Tibial artery (tissue), 4 donors: Measurements from ENCODE around the gene IGSF23.

ENCODE experiments used
- DNase-seq, 2 donors: peaks; one replicate each; pipeline ENCODE4 v3.0.0-alpha.2; 2019
- H3K27ac ChIP-seq, 2 donors: fragments of 200-600 bp; sonication (generic) in 1 of 2; 1 replicate in 1 of 2; 2 replicates in 1 of 2; pipeline ENCODE4 v1.5.1; 2018 to 2019; ENCODE audit warnings: mild to moderate bottlenecking in 1 of 2
- H3K27me3 ChIP-seq, 2 donors: fragments of 200-600 bp; sonication (generic) in 1 of 2; one replicate each; pipeline versions ENCODE4 v1.5.1 to v1.6.0; 2016 to 2019
- H3K36me3 ChIP-seq, 3 donors: fragments of 200-600 bp; sonication (generic) in 2 of 3; one replicate each; pipeline ENCODE4 v1.5.1; 2016 to 2019; ENCODE audit warnings: mild to moderate bottlenecking in 2 of 3
- H3K4me1 ChIP-seq, 4 donors: fragments of 200-600 bp; sonication (generic) in 2 of 4; 1 replicate in 3 of 4; 2 replicates in 1 of 4; pipeline ENCODE4 v1.5.1; 2016 to 2019
- H3K4me3 ChIP-seq, 2 donors: fragments of 200-600 bp; sonication (generic) in 1 of 2; 1 replicate in 1 of 2; 2 replicates in 1 of 2; pipeline ENCODE4 v1.5.1; 2018 to 2019; ENCODE audit warnings: mild to moderate bottlenecking in 2 of 2
- H3K9me3 ChIP-seq, 3 donors: fragments of 200-600 bp; sonication (generic) in 1 of 3; one replicate each; pipeline ENCODE4 v1.5.1; 2016 to 2019
- intact Hi-C: fragments of 100-400 bp; cut with DNase I; formaldehyde crosslinking; loops from one replicate; pipeline ENCODE4 v1.15.0; 2023; ENCODE audit warnings: low total_unique reads
- TF ChIP-seq, protein P1 (sequence below), 2 experiments: fragments of 200-600 bp in 1 of 2; fragments of 450-650 bp in 1 of 2; IDR thresholded peaks; one replicate each; pipeline ENCODE4 v1.5.1; 2017 to 2019; ENCODE audit warnings: antibody characterized with exemption in 2 of 2, mild to moderate bottlenecking in 1 of 2, moderate library complexity in 1 of 2

Gene IGSF23

GRCh38 chr19:44684892-44685863 is 71.8 kb downstream of the IGSF23 start:
- Histone ChIP-seq H3K27me3 (no peaks in the 10 kb centered on the region), H3K4me3 (no peak overlapping the region), H3K36me3 (peaks cover 0 to 26% (median 15%) of the 10 kb centered on the region in 3 donors), H3K27ac (no peak overlapping the region), H3K4me1 (peaks cover 0 to 5% (median 0%) of the 10 kb centered on the region in 4 donors), H3K9me3 (no peaks in the 10 kb centered on the region)
- intact Hi-C loops, result no loop called here
- DNase-seq, result peak in 1 of 2 donors; percentile 33
- TF ChIP-seq, protein P1, sequence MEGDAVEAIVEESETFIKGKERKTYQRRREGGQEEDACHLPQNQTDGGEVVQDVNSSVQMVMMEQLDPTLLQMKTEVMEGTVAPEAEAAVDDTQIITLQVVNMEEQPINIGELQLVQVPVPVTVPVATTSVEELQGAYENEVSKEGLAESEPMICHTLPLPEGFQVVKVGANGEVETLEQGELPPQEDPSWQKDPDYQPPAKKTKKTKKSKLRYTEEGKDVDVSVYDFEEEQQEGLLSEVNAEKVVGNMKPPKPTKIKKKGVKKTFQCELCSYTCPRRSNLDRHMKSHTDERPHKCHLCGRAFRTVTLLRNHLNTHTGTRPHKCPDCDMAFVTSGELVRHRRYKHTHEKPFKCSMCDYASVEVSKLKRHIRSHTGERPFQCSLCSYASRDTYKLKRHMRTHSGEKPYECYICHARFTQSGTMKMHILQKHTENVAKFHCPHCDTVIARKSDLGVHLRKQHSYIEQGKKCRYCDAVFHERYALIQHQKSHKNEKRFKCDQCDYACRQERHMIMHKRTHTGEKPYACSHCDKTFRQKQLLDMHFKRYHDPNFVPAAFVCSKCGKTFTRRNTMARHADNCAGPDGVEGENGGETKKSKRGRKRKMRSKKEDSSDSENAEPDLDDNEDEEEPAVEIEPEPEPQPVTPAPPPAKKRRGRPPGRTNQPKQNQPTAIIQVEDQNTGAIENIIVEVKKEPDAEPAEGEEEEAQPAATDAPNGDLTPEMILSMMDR (IDR thresholded peaks at IDR 0.05), result no peak

GRCh38 chr19:44685877-44686276 is 72.5 kb downstream of the IGSF23 start:
- Histone ChIP-seq H3K36me3 (peaks cover 0 to 19% (median 8%) of the 10 kb centered on the region in 3 donors), H3K9me3 (no peaks in the 10 kb centered on the region), H3K4me1 (peaks cover 0 to 5% (median 0%) of the 10 kb centered on the region in 4 donors), H3K4me3 (no peak overlapping the region), H3K27me3 (no peaks in the 10 kb centered on the region), H3K27ac (no peak overlapping the region)
- no peak for DNase-seq
- intact Hi-C loops, result no loop called here
- TF ChIP-seq, protein P1 (IDR thresholded peaks at IDR 0.05), result no peak
